ENCODE results near the gene FOXP2.
"Not testable (repeated sequence)": the region's sequence is repeated elsewhere in the genome, so short reads cannot be mapped to it uniquely, and the experiment has no call there.

Gene FOXP2

DNA sequence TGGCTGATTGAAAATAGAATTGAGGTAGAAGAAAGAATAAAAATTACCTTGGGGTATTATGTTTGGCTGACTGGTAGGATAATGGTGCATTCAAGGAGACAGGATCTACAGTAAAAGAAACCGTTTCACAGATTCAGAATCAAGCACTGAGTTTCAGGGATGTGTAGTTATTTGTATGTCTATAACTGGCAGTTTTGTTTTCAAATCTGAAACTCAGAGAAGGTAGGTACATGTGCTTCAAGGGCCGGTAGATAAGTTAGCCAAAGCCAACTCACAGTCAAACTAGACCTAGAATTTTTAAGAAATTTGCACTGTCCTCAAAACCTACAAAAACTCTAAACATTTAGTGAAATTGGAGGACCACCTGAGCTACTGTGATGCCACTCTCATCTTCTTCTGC lies 191.5 kb downstream of the FOXP2 start:
- DNase-seq = no peak

- DNase-seq = not testable (repeated sequence)
Measured at GRCh38 chr7:114608822-114609221, 194.2 kb downstream of the FOXP2 start.

GRCh38 chr7:114620208-114620607 lies 205.6 kb downstream of the FOXP2 start:
- DNase-seq = no peak

GRCh38 chr7:114622221-114622620 lies 207.6 kb downstream of the FOXP2 start:
- peak; percentile 15 for DNase-seq

GRCh38 chr7:114623146-114623545 lies 208.5 kb downstream of the FOXP2 start:
- DNase-seq = no peak

DNA sequence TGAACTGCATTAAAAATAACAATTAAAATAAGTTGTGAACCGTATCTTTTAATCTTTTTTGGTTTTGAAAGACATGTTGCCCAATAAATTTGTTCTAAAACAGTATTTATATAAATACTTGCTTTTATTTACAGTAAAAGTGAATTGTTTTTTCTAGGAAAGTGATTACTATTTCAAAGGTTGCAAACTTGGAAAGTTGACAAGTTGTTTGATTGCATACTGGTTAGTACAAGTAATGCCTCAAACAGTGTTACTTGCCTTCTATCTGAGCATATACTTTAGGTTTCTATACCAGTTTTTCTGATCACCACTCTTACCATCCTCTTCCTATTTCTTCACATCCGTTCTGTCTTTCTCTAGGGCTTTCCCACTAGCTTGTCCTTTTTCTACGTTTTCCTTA lies 212.6 kb downstream of the FOXP2 start:
- DNase-seq = peak; percentile 1

- no peak for DNase-seq
Measured at GRCh38 chr7:114628362-114628761, 213.7 kb downstream of the FOXP2 start.

DNA sequence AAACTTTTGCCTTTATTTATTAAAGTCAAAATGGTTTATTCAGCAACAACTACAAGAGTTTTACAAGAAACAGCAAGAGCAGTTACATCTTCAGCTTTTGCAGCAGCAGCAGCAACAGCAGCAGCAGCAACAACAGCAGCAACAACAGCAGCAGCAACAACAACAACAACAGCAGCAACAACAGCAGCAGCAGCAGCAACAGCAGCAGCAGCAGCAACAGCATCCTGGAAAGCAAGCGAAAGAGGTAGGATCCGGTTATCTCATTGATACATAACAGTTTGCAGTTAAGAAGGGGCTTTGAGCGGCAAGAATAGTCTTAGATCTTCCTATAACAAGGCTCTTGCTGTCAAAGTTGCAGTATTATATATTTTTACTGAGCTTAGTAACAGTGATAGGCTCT lies 215.1 kb downstream of the FOXP2 start:
- DNase-seq = no peak

DNA sequence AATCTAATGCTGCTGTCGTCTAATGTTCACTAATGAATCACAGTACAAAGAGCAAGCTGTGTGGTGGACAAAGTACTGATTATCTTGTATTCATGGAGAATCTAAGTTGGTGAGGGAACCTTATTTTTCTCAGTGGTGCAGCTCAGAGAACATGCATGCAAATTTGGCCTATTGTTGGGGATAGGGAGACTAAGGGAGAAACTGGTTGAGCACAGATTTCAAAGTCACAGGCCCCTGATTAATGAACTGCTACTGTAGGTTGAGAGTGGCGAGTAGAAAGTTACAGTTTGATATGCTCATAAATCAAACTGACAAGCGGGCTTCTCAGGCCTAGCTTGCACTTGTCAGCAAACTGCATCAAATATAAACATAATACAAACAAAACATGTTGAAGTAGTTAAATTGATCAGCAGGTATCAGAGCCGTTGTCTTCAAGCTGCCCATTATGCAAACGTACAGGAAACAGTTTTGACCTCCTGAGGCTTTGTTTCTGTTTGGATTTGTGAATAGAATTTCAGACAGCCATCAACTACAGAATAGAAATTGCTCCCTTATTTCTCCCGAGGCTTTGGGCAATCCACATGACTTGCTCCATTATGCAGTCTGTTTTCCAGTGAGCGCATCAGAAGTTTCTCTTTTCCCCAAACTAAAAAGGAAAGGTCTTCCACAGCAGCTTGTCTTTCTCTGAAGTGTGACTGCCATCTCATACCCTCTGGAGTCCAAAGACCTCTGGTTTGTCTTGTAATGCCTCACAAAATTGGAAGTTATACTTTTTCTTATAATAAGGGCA lies 215.8 kb downstream of the FOXP2 start:
- DNase-seq = peak; percentile 66

GRCh38 chr7:114631249-114631822 lies 216.7 kb downstream of the FOXP2 start:
- DNase-seq = peak; percentile 14

DNA sequence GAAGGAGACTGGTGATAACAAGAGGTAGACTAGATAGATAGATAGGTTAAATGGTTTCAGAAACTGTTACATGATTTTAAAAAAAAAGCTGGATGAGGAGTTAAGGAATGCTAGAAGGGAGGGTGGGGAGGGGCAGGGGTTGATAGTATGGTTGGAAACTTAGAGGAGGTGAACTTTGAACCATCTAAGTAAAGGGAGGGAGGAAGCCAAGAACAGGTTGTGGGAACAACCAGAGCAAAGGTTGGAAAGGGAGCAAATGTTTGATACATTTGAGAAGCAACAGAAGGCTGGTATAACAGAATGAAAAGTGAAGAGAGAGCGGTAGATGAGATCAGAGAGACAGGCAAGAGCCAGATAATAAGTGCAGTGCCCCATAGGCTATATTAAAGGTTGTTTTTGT lies 224.8 kb downstream of the FOXP2 start:
- DNase-seq = no peak

DNA sequence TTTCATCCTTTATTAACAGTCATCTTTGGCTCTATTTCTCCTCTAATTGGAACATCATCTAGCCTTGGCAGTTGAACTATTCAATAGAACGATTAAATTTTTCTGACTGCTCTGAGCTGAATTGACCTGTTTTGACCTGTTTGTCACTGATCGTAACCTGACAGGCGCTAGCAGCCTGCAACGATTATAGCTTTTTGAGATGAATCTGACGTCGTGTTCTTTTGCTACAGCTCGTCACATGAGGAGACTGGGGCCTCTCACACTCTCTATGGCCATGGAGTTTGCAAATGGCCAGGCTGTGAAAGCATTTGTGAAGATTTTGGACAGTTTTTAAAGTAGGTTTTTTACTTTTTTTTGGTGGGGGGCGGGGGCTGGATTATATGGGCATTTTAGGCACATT lies 229.8 kb downstream of the FOXP2 start:
- no peak for DNase-seq

DNA sequence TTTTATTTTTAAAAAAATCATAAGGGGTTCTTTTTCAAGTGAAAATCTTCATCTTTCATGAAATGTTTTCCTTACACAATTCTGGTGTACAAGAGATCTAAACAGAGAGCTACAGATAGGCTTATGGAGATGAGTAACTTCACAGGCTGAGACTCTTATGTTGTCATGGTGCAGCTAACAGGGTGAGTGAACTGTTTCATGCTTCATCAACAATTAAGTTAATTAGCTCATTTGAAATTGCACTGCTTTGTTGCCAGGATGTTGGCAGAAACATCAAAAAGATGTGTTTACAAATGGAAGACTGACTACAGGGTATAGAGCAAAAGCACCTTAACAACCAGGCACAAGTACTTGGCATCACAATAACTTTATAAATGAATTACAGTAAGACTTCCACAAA lies 230.8 kb downstream of the FOXP2 start:
- peak; percentile 86 for DNase-seq

GRCh38 chr7:114647518-114647917 lies 232.9 kb downstream of the FOXP2 start:
- DNase-seq = no peak

GRCh38 chr7:114648117-114648516 lies 233.5 kb downstream of the FOXP2 start:
- DNase-seq = no peak

DNA sequence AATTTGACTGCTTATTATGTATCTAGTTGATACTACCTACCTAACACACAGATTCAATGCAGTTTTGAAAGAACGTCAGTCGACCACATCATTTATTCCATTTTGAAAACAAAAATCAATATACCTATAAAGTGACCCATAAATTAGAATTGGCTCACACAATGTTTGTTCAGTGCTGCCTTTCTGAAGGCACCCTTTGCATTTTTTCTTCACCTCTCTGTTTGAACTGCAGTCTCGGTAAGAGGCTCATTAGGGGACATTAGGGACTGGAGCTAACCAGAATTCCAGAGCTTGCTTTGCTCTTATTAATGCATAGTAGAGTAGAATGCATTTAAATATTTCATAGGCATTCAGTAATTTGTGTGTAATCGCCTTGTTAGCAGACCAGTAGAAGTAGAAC lies 234.1 kb downstream of the FOXP2 start:
- no peak for DNase-seq

DNA sequence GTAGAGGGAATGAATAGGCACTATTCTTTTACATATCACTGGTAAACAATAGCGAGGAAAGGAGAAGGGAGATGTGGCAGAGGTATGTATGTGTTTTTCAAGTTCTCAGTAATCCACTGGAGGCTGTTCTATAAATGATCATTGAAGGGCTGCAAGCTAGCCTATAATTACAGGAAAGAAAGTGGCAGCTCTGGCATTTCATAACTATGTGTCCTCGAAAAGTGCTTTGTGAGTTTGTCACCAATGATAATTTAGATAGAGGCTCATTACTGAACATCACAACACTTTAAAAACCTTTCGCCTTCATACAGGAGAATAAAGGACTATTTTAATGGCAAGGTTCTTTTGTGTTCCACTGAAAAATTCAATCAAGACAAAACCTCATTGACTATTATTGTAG lies 235.1 kb downstream of the FOXP2 start:
- DNase-seq = no peak

DNA sequence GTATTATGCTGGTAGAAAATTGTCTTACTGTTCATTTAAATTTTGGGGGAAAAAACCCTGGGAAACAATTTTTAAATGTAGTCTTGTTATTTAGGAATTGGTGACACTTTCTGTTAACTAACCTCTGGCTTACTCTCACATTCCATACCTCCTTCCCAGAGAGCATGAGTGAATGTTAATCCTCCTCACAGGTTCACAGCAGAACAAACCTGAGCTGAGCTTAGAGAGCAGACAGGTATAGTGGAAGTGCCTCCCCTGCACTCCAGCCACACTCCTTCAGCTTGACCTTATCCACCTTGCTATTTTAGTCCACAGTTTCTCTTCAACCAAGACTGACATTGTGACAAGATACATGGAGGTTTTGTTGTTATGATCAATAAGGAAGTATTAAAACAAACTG lies 235.9 kb downstream of the FOXP2 start:
- DNase-seq = no peak

DNA sequence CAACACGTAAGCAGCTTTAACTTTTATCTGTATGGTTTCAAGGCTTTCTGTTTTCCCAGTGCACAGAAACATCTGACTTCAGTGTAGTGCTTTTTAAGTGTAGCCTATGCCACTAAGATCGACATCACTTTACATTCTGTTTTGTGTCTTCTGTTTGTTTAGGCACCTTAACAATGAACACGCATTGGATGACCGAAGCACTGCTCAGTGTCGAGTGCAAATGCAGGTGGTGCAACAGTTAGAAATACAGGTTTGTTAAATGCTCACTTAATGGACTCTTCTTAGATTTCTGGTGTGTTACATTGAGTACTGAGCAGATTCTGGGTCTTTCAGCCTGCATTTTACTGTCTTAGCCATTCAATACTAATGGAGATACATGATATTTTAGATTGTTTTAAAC lies 237.4 kb downstream of the FOXP2 start:
- no peak for DNase-seq

GRCh38 chr7:114653364-114654088 lies 238.9 kb downstream of the FOXP2 start:
- DNase-seq = peak; percentile 42

DNA sequence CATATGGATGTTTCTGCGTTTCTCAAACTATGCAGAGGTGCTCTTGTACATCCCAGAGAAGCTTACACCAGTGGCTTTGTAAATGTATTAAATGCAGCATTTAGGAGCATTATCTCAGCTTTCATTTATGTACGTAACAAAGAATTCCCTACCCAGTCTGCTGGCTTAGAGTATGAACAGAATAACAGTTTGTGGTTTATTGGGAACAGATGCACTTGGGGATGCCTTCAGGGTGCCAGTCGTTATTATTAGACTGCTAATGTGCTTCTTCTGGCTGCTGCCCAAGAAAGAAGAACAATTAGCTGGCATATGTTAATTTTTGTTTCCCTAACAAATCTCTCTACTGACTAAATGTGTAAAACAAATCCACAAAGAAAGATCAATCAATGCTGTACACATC lies 241.9 kb downstream of the FOXP2 start:
- DNase-seq = peak; percentile 32

GRCh38 chr7:114657279-114657678 lies 242.7 kb downstream of the FOXP2 start:
- no peak for DNase-seq

DNA sequence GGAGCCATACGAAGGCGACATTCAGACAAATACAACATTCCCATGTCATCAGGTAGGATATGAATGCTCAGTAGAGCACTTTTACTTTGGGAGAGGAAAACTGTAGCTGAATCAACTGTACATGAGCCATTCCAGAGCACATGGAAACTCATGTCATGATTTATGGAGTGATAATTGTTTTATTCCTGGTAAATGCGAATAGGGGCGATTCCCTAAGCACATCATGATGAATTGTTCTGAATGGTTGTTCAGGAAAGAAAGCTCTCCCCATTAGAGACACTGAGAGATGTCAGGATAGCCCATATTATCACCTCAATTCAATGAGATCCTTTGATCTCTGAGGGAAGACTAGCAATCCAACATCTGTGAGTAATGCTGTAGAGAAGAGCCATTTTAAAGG lies 243.6 kb downstream of the FOXP2 start:
- no peak for DNase-seq

Measured in COR-L47 (cell line).